Karpas-422 (cell line): Measurements from ENCODE around the gene KIAA0753. TPM values are rescaled to one million over a fixed set of nuclear protein-coding genes. Genes with fewer than 3 reads are reported as not detected.

Experiments used
- DNase-seq: peaks from one replicate; pipeline ENCODE4 v3.0.0-alpha.2; 2015
- H2AFZ ChIP-seq: fragments of 200-600 bp; sonication (generic); 2 replicates; pipeline ENCODE4 v1.6.1; 2014; ENCODE audit warnings: antibody characterized with exemption, low read length, mixed read lengths
- H3K27ac ChIP-seq: fragments of 200-600 bp; sonication (generic); 2 replicates; pipeline ENCODE4 v1.5.1; 2014; ENCODE audit warnings: mild to moderate bottlenecking, low read length, moderate library complexity
- H3K27me3 ChIP-seq: fragments of 200-600 bp; sonication (generic); 2 replicates; pipeline ENCODE4 v1.6.1; 2014; ENCODE audit warnings: low read length, mixed read lengths
- H3K36me3 ChIP-seq: fragments of 200-600 bp; sonication (generic); 2 replicates; pipeline ENCODE4 v1.6.1; 2014; ENCODE audit warnings: low read length, mixed read lengths; ENCODE audit not compliant: insufficient read depth
- H3K4me1 ChIP-seq: fragments of 200-600 bp; sonication (generic); 2 replicates; pipeline ENCODE4 v1.6.1; 2014; ENCODE audit warnings: mild to moderate bottlenecking, low read length, mixed read lengths
- H3K4me2 ChIP-seq: fragments of 200-600 bp; sonication (generic); 2 replicates; pipeline ENCODE4 v1.6.1; 2014; ENCODE audit warnings: low read length, low read depth, mild to moderate bottlenecking; ENCODE audit not compliant: poor library complexity, severe bottlenecking
- H3K4me3 ChIP-seq: fragments of 200-600 bp; sonication (generic); 2 replicates; pipeline ENCODE4 v1.5.1; 2014; ENCODE audit warnings: mild to moderate bottlenecking, antibody characterized with exemption, low read length, mixed read lengths
- H3K79me2 ChIP-seq: fragments of 200-600 bp; sonication (generic); 2 replicates; pipeline ENCODE4 v1.6.1; 2014; ENCODE audit warnings: mild to moderate bottlenecking, low read length, mixed read lengths
- H3K9ac ChIP-seq: fragments of 200-600 bp; sonication (generic); 2 replicates; pipeline ENCODE4 v1.6.0; 2014; ENCODE audit warnings: low read length
- H3K9me2 ChIP-seq: fragments of 200-600 bp; sonication (generic), shearing (Covaris generic); replicated peaks from 2 replicates; pipeline ENCODE4 v1.6.0; 2014; ENCODE audit warnings: mild to moderate bottlenecking, low read length, moderate library complexity; ENCODE audit not compliant: insufficient read depth
- H3K9me3 ChIP-seq: fragments of 300-700, 200-600 bp; sonication (generic); 2 replicates; pipeline ENCODE4 v1.6.1; 2014; ENCODE audit warnings: low read length, mixed read lengths
- H4K20me1 ChIP-seq: fragments of 200-600 bp; sonication (generic); 2 replicates; pipeline ENCODE4 v1.6.1; 2014; ENCODE audit warnings: mild to moderate bottlenecking, antibody characterized with exemption, low read length, low read depth; ENCODE audit not compliant: insufficient read depth
- total RNA-seq: library from RNA; depleted of rRNA; stranded (reverse); fragments of >200 nt; shearing (Covaris generic); gene quantifications from 2 replicates; pipeline ENCODE4 v1.2.3, GENCODE V29; 2014; ENCODE audit warnings: low replicate concordance

The KIAA0753 gene
- total RNA-seq, 1 experiment from 2014 or later: 30.5 TPM

DNA sequence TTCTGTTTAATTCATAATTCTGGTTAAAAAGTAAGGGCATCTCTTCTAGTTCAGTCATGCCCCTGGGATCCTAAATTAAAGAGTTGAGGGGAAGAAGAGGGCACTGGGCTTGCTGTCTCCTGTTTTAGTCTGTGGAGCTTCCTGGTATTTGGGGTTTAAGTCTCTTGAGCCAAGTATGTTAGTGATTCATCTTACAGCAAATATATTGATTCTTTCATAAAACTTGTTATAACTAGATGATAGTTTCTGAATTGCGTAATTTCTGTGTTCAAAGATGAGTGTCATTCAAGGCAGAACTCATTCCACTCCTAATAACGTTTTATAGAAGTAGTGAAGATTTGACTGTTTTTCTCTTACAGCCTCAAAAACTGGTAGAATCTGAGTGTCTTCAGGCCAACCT is 2.1 kb upstream of the KIAA0753 start:
- peaks cover 90% of the 10 kb centered on the region for H3K79me2 ChIP-seq
- peak overlapping the region; percentile 85 for H3K9ac ChIP-seq
- H3K4me3 ChIP-seq: peak overlapping the region; percentile 88
- H3K4me1 ChIP-seq: peaks cover 41% of the 10 kb centered on the region
- DNase-seq: no peak
- H3K27ac ChIP-seq: peak overlapping the region; percentile 86
- H4K20me1 ChIP-seq: no peaks in the 10 kb centered on the region
- H2AFZ ChIP-seq: no peak overlapping the region
- H3K4me2 ChIP-seq: peak overlapping the region; percentile 71
- H3K36me3 ChIP-seq: peaks cover 44% of the 10 kb centered on the region; the same call in 1 of the 2 replicates
- H3K27me3 ChIP-seq: no peaks in the 10 kb centered on the region
- no peaks in the 10 kb centered on the region for H3K9me3 ChIP-seq
- H3K9me2 ChIP-seq: no peaks in the 10 kb centered on the region

DNA sequence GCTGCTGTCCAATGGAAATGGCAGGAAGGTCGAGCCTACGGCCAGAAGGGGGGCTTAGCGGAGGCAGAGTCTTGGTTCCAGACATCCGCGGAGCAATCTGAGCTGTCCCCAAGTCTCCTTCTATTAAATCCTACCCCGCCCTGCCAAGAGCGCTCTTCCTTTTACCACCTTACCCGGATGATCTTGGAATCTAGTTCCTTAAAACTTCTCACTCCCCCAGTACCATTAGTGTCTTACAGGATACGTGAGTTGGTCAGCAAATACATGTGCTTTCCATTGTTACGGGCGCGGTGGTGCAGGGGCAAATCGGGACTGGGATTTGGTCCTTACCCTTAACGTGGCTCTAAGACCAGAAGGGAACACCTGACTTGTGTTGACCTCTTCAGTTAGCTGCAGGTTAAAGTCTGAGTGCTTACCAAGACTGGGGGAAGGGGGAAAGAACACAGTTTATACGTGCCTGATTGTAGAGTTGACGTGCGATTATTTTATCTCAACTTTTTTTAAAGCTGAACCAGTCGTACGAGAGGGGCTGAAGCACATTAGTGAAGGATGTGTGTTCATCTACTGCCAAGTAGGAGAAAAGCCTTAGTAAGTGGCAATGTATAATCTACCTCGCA is 844 bp upstream of the KIAA0753 start:
- Histone ChIP-seq H3K27ac (peak overlapping the region; percentile 86), H3K9ac (peak overlapping the region; percentile 85), H3K9me3 (no peaks in the 10 kb centered on the region), H2AFZ (no peak overlapping the region; the same call in 1 of the 2 replicates), H3K9me2 (no peaks in the 10 kb centered on the region), H3K79me2 (peaks cover 85% of the 10 kb centered on the region), H3K4me3 (peak overlapping the region; percentile 88), H3K4me2 (peak overlapping the region; percentile 71), H3K4me1 (peaks cover 36% of the 10 kb centered on the region), H4K20me1 (no peaks in the 10 kb centered on the region), H3K27me3 (no peaks in the 10 kb centered on the region), H3K36me3 (peaks cover 38% of the 10 kb centered on the region; the same call in 1 of the 2 replicates)
- peak; percentile 66 for DNase-seq

DNA sequence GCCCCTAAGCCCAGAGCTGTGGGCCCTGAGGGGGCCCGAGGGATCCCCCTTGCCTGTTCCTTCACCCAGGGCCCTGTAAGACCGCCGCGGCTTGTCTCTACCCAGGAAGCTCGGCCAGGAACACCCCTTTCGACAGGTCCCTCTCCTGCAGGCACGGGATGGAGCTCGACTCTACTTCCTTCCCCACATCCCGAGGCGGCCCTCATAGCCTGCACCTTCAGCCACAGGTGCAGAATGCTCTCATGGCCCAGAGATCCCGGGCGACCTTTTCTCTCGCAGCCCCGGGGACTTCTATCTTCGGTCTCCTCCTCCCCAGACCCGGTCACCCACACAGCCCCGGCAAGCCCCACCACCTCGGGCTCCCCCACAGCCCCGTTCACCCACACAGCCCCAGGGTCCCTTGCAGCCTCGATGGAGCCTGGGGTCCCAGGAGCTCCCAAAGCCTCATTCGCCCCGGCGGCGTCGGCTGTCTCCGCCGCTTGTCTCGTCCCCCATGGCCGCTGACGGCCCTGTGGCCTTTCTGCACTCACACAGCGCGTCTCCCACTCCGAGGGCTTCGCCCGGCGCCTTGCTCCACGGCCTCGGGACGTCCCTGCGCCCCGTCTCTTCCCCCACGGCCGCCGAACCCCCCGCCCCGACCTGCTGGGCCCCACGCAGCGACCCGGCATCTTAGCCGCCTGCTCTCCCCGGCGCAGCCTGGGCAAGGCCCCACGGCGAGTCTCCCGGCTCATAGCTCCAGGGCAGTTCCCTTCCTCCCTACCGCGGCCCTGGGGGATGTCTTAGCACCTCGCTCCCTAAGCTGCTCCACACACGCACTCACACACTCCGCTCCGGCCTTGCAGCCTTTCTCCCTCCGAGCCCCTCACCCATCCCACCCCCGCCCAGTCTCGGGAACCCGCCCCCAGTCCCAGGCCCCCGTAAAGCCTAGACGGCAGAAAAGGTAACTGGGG is 650 bp downstream of the KIAA0753 start:
- Histone ChIP-seq H3K27ac (peak overlapping the region; percentile 86), H2AFZ (no peak overlapping the region; the same call in 1 of the 2 replicates), H3K79me2 (peaks cover 70% of the 10 kb centered on the region), H3K4me3 (peak overlapping the region; percentile 88), H3K4me2 (peak overlapping the region; percentile 71), H4K20me1 (no peaks in the 10 kb centered on the region), H3K36me3 (peaks cover 28% of the 10 kb centered on the region; the same call in 1 of the 2 replicates), H3K9me3 (no peaks in the 10 kb centered on the region), H3K4me1 (peaks cover 36% of the 10 kb centered on the region), H3K9ac (peak overlapping the region; percentile 85), H3K9me2 (no peaks in the 10 kb centered on the region), H3K27me3 (no peaks in the 10 kb centered on the region)
- peak; percentile 77 for DNase-seq

DNA sequence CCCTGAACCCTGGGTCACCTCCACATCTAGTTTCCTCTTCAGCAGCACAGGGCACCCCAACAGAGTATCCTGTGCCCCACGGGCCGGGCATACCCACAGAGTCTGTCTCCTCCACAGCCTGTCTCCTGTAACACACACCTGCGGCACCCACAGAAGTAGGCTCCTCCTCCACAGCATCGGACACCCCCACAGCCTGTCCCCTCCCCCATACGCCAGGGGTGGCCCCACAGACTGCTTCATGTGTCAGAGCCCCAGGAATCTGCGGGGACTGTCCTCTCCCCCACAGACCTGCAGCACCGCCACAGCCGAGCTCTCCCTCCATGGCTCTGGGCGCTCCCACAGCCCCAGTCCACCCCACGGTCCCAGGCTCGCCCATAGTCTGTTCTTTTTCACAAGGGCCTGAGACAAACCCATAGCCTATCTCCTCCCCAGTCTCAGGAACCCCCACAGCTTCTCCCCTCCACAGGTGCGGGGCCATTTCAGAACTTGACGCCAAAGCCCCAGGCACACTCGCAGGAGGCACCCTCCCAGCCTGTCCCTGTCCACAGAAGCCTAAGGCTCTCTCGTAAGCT is 1.4 kb downstream of the KIAA0753 start:
- H3K27me3 ChIP-seq: no peaks in the 10 kb centered on the region
- H3K9me3 ChIP-seq: no peaks in the 10 kb centered on the region
- H3K4me1 ChIP-seq: peaks cover 36% of the 10 kb centered on the region
- H2AFZ ChIP-seq: no peak overlapping the region
- H3K4me2 ChIP-seq: peak overlapping the region; percentile 71
- H4K20me1 ChIP-seq: no peaks in the 10 kb centered on the region
- H3K79me2 ChIP-seq: peaks cover 63% of the 10 kb centered on the region
- peak; percentile 79 for DNase-seq
- H3K9me2 ChIP-seq: no peaks in the 10 kb centered on the region
- peaks cover 20% of the 10 kb centered on the region; the same call in 1 of the 2 replicates for H3K36me3 ChIP-seq
- peak overlapping the region; percentile 86; the same call in 1 of the 2 replicates for H3K27ac ChIP-seq
- peak overlapping the region; percentile 85 for H3K9ac ChIP-seq
- H3K4me3 ChIP-seq: peak overlapping the region; percentile 88

DNA sequence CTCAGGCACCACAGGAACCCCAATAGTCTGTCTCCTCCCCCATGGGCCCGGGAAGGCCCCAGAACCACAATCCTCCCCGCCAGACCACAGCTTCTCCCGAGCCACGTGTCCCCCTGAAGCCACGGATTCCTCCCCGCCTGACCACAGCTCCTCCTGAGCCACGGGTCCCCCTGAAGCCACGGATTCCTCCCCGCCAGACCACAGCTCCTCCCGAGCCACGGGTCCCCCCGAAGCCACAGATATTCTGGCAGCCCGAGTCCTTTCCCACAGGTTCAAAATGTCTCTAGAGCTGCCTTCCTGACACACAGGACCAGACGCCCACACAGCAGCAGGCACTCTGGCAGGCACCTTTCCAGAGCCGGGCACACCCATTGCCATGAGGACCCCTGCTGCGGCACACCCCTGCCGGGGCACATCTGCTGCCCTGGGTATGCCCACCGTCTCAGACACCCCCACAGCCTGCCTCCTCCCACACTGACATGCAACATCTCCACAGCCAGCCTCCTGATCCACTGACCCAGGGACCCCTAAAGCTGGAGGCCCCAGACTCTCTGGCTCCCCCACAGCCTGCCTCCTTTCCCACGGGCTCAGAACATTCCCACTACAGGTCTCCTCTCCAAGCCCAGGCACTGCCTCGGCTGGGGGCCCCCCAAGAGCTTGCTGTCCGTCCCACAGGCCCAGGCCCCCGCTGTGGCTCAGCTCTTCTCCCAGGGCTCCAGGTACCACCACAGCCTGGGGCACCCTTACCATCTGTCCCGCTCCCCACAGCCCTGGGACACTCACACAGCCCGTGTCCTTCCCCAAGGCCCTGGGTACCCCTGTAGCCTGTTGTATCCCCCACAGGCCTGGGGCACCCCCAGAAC is 2.2 kb downstream of the KIAA0753 start:
- Histone ChIP-seq H3K9me2 (no peaks in the 10 kb centered on the region), H4K20me1 (no peaks in the 10 kb centered on the region), H3K36me3 (peaks cover 18% of the 10 kb centered on the region; the same call in 1 of the 2 replicates), H3K27ac (no peak overlapping the region; the same call in 1 of the 2 replicates), H3K9ac (peak overlapping the region; percentile 85), H2AFZ (no peak overlapping the region), H3K27me3 (no peaks in the 10 kb centered on the region), H3K4me2 (peak overlapping the region; percentile 71), H3K4me1 (peaks cover 29% of the 10 kb centered on the region), H3K4me3 (peak overlapping the region; percentile 88), H3K9me3 (no peaks in the 10 kb centered on the region), H3K79me2 (peaks cover 55% of the 10 kb centered on the region)
- no peak for DNase-seq

DNA sequence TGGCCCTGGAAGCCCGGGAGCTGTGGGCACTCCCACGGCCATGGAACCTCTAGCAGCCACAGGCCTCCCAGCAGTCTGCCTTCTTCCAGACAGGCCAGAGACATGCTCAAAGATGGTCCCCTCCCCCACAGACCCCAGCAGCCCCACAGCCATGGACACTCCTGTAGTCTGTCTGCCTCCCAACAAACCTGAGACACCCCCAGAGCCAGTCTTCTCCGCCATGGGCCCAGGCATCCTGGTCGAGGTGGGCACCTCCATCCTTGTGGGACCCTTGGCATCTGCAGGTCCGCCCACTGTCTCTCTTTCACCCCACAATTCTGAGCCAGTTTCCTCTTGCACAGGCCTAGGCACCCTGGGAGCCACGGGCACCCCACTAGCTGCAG is 3.1 kb downstream of the KIAA0753 start:
- no peak overlapping the region for H3K4me2 ChIP-seq
- peaks cover 20% of the 10 kb centered on the region for H3K4me1 ChIP-seq
- DNase-seq: no peak
- no peaks in the 10 kb centered on the region for H4K20me1 ChIP-seq
- H3K9me2 ChIP-seq: no peaks in the 10 kb centered on the region
- H3K9ac ChIP-seq: no peak overlapping the region
- H3K79me2 ChIP-seq: peaks cover 48% of the 10 kb centered on the region
- no peak overlapping the region for H2AFZ ChIP-seq
- no peaks in the 10 kb centered on the region for H3K9me3 ChIP-seq
- H3K4me3 ChIP-seq: no peak overlapping the region
- no peaks in the 10 kb centered on the region for H3K27me3 ChIP-seq
- peaks cover 17% of the 10 kb centered on the region; the same call in 1 of the 2 replicates for H3K36me3 ChIP-seq
- H3K27ac ChIP-seq: no peak overlapping the region

DNA sequence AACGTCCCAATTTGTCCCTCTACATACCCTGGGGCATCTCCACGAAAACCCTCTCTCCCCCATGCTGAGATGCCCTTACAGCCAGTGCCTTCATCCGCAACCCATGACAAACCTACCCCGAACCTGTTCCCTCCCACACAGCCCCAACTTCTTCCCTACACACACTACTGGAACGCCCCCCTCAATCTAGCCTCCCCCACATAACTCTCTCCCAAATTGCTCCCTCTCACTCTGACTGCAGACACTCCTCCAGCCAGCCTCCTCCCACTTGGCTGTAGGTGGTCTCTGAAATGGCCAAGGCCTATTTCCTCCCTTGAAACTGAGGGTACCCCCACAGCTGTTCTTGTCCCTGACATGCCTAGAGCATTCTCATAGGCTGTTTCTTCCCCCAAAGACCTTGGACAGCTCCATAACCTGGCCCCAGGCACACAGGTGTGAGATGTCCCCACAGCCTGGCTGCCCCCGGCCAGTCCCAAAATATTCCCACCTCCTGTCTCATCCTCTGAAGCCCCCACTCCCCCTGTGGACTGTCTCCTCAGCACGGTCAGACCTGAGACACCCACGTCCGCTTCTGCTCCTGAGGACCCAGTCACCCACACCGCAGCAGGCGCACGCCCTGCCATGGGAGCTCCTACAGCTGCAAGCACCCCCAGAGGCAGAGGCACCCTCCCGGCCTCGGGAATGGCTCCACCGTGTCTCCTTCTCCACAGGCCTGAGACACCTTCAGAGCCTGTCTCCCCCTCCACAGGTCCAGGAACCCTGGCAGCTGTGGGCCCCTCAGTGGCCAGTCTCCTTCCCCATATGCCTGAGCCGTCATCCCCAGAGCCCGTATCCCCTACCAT is 3.7 kb downstream of the KIAA0753 start:
- no peak overlapping the region for H2AFZ ChIP-seq
- peaks cover 47% of the 10 kb centered on the region for H3K79me2 ChIP-seq
- no peak overlapping the region for H3K4me3 ChIP-seq
- H3K4me2 ChIP-seq: no peak overlapping the region
- H3K9me2 ChIP-seq: no peaks in the 10 kb centered on the region
- DNase-seq: no peak
- H3K4me1 ChIP-seq: peaks cover 14% of the 10 kb centered on the region
- H3K27me3 ChIP-seq: no peaks in the 10 kb centered on the region
- H3K36me3 ChIP-seq: peaks cover 13% of the 10 kb centered on the region; the same call in 1 of the 2 replicates
- H3K27ac ChIP-seq: no peak overlapping the region
- no peaks in the 10 kb centered on the region for H3K9me3 ChIP-seq
- no peaks in the 10 kb centered on the region for H4K20me1 ChIP-seq
- H3K9ac ChIP-seq: no peak overlapping the region
